HFFc6 (cell line): ENCODE measurements around the gene HRG. TPM values are rescaled to one million over a fixed set of nuclear protein-coding genes. Genes with fewer than 3 reads are reported as not detected.
"Not testable (repeated sequence)": the region's sequence is repeated elsewhere in the genome, so short reads cannot be mapped to it uniquely, and the experiment has no call there.

ENCODE experiments used
- DNase-seq: peaks from one replicate; pipeline ENCODE4 v3.0.0-alpha.2; 2018
- H3K27ac Mint-ChIP-seq: 2 replicates; pipeline ENCODE4 v1.8.0; 2020; ENCODE audit warnings: mild to moderate bottlenecking, mixed read lengths
- H3K27me3 Mint-ChIP-seq: 2 replicates; pipeline ENCODE4 v1.8.0; 2021; ENCODE audit warnings: mild to moderate bottlenecking, moderate library complexity, mixed read lengths; ENCODE audit not compliant: insufficient read depth
- H3K36me3 Mint-ChIP-seq: 2 replicates; pipeline ENCODE4 v1.8.0; 2021; ENCODE audit warnings: low read depth, mixed read lengths
- H3K4me1 Mint-ChIP-seq: 2 replicates; pipeline ENCODE4 v1.8.0; 2020; ENCODE audit warnings: low read depth, mixed read lengths
- H3K4me3 Mint-ChIP-seq: 2 replicates; pipeline ENCODE4 v1.8.0; 2020; ENCODE audit warnings: mild to moderate bottlenecking, moderate library complexity, mixed read lengths
- H3K9me3 Mint-ChIP-seq: 2 replicates; pipeline ENCODE4 v1.8.0; 2020; ENCODE audit warnings: mild to moderate bottlenecking, mixed read lengths
- CTCF ChIP-seq: fragments of 200-600 bp; sonication (generic); IDR thresholded peaks from 2 replicates; pipeline ENCODE4 v1.5.0; 2021; ENCODE audit warnings: antibody characterized with exemption, mild to moderate bottlenecking
- total RNA-seq, 6 experiments: library from RNA; stranded (reverse); fragmentation: NEBNext Ultra II Directional; extraction: Animal tissue kit (Norgen Biotek cat#: 25700); gene quantifications; 2 replicates in 1 of 6; 3 replicates in 5 of 6; pipeline ENCODE4 v1.2.3, GENCODE V29; 2021

The HRG gene
- total RNA-seq, 6 experiments from 2014 or later, result not detected

DNA sequence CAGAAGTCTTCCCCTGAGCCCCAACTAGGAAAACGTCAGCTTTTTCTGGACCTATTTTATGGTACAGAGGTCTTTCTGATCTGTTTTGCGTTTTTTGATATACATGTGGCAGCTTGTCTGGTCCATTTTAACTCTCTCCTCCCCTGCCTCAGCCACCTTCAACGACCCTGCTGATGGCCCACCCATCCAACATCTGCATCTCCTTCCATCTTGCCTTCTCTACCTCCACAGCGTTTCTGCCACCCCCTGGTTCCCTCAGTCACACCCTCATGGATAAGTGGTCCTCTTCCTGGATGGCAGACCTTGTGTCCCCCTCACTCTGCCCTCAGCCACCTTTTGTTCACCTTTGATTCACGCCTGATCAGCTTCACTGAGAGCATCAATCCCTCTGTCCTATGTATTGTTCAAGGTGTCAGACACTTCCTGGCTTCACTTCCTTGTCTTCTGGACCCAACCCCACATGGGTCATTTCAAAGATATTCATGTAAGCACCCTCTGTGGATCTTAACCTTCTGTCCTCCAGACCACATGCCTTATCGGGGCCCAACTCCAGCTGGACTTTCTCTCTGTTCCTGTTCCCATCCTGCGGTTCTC lies 39.5 kb upstream of the HRG start:
- H3K9me3 Mint-ChIP-seq, result no peaks in the 10 kb centered on the region
- no peak for TF ChIP-seq CTCF
- peaks cover 9% of the 10 kb centered on the region for H3K27me3 Mint-ChIP-seq
- H3K4me1 Mint-ChIP-seq, result no peaks in the 10 kb centered on the region
- H3K36me3 Mint-ChIP-seq, result no peaks in the 10 kb centered on the region
- H3K4me3 Mint-ChIP-seq, result no peak overlapping the region
- DNase-seq, result no peak
- H3K27ac Mint-ChIP-seq, result no peak overlapping the region

DNA sequence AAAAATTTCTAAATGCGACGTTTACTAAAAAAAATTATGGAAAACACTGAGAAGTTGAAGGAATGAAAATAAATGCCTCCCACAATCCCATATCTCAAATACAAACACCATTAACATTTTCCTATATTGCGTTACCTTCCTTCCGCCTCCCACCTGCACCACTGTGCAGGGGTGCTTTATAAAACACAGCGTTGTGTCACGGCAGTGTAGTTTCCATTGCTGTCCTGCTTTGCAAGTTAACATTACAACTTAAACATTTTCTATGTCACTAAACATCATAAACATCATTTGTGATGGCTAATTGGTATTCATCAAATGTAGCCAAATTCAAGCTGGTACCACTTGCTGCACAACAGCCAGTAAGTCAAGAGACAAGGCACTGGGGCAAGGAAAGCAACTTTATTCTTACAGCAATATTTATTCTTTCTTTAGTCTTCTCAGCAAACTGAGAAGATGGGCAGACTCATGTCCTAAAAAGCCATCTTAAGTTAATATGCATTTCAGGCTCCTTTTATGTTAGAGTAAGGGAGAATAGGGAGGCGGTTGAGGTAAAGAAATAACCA lies 37.9 kb upstream of the HRG start:
- peaks cover 7% of the 10 kb centered on the region for H3K27me3 Mint-ChIP-seq
- no peaks in the 10 kb centered on the region for H3K36me3 Mint-ChIP-seq
- H3K27ac Mint-ChIP-seq, result no peak overlapping the region
- H3K4me3 Mint-ChIP-seq, result no peak overlapping the region
- no peak for TF ChIP-seq CTCF
- no peaks in the 10 kb centered on the region for H3K4me1 Mint-ChIP-seq
- DNase-seq, result no peak
- no peaks in the 10 kb centered on the region for H3K9me3 Mint-ChIP-seq

DNA sequence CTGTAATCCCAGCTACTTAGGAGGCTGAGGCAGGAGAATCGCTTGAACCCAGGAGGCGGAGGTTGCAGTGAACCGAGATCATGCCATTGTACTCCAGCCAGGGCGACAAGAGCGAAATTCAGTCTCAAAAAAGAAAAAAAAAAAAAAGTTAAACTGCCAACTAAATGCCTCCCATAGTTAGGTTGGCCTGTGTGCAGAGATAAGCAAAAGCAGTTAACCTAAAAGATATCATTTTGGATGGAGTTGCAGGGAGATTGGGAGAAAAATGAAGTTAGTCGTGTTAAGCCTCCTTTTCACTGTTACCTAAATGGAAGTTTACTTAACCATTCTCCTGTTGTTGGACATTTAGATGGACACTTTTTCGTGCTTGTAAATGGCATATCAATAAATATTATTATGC lies 37.1 kb upstream of the HRG start:
- Mint-ChIP-seq H3K27me3 (peaks cover 7% of the 10 kb centered on the region), H3K36me3 (no peaks in the 10 kb centered on the region), H3K4me1 (no peaks in the 10 kb centered on the region), H3K9me3 (no peaks in the 10 kb centered on the region), H3K27ac (no peak overlapping the region), H3K4me3 (no peak overlapping the region)
- TF ChIP-seq CTCF, result no peak
- no peak for DNase-seq

DNA sequence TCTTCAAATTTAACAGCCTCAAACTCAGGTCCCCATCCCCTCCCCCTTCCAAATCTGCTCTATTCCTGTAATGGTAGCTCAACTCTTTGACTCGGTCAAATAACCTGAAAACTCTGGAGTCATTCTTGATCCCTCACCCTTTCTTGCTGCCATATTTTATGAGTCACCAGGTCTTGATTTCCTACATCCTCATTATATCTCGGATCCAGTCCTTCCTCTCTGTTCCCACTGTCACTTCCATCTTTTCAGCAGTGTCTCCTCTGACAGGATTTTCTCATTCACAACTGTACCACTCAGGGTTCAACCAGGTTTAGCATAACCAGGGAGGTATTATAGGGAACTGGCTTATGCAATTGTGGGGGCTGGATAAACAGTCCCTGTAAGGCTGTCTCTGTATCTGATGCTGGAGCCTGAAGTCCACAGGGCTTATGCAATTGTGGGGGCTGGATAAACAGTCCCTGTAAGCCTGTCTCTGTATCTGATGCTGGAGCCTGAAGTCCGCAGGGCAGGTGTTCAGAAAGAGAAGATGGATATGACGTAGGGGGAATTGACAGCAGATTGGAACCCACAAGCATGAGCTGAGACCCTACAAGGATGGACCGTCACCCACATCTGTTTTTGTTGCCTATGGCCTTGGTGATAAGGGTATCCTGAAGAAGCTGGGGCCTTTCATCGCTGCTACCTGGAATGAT lies 34.7 kb upstream of the HRG start:
- peaks cover 7% of the 10 kb centered on the region for H3K27me3 Mint-ChIP-seq
- H3K4me1 Mint-ChIP-seq, result no peaks in the 10 kb centered on the region
- H3K36me3 Mint-ChIP-seq, result no peaks in the 10 kb centered on the region
- no peaks in the 10 kb centered on the region for H3K9me3 Mint-ChIP-seq
- no peak for TF ChIP-seq CTCF
- H3K4me3 Mint-ChIP-seq, result no peak overlapping the region
- no peak overlapping the region for H3K27ac Mint-ChIP-seq
- no peak for DNase-seq

GRCh38 chr3:186633481-186633880 lies 32.3 kb upstream of the HRG start:
- no peak for TF ChIP-seq CTCF
- Mint-ChIP-seq H3K27me3 (peaks cover 18% of the 10 kb centered on the region), H3K4me1 (no peaks in the 10 kb centered on the region), H3K27ac (no peak overlapping the region), H3K36me3 (no peaks in the 10 kb centered on the region), H3K9me3 (no peaks in the 10 kb centered on the region), H3K4me3 (no peak overlapping the region)
- no peak for DNase-seq

DNA sequence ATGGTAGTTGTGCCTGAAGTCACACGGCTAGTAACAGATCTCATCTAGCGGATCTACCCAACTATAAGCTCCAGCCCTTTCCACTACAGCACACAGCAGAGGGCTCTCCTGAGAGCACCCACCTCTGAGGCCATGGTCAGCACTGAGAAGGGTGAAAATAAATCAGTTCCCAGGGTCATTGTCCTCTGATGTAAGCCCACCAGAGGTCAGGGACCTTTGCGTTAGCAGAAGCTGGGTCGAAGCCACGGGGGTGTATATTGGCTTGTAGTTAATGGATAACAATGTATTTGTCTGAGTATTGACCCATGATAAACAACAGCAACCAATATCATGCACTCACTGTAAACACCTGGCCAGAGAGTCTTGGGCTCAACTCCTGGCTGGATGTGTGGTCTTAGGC lies 31.6 kb upstream of the HRG start:
- H3K4me1 Mint-ChIP-seq, H3K4me3 Mint-ChIP-seq, H3K27ac Mint-ChIP-seq, DNase-seq, H3K9me3 Mint-ChIP-seq, H3K36me3 Mint-ChIP-seq: not testable (repeated sequence)
- H3K27me3 Mint-ChIP-seq, result peaks cover 18% of the 10 kb centered on the region
